Natural killer cell (primary cell): ENCODE measurements around the gene PEDS1. TPM values are rescaled to one million over a fixed set of nuclear protein-coding genes. Genes with fewer than 3 reads are reported as not detected.

Source experiments
- ATAC-seq, 3 donors: fragments of 150-1000 bp in 2 of 3; fragments of 200-7000 bp in 1 of 3; cut with Tn5 transposase; 1 replicate in 1 of 3; 2 replicates in 2 of 3; pipeline ENCODE4 v1.10.0; 2021; ENCODE audit warnings: mild to moderate bottlenecking in 2 of 3, moderate library complexity in 2 of 3
- DNase-seq, 2 donors: peaks; one replicate each; pipeline versions ENCODE4 v3.0.0 to v3.0.0-alpha.2; 2013 to 2021; ENCODE audit warnings: mixed read lengths in 1 of 2
- H3K27ac ChIP-seq: one replicate; pipeline ENCODE4 v1.5.1; 2013; ENCODE audit warnings: mild to moderate bottlenecking, low read length
- H3K27me3 ChIP-seq: one replicate; pipeline ENCODE4 v1.6.1; 2013; ENCODE audit warnings: low read length; ENCODE audit not compliant: control insufficient read depth, insufficient read depth
- H3K36me3 ChIP-seq: one replicate; pipeline ENCODE4 v1.6.1; 2013; ENCODE audit warnings: low read length; ENCODE audit not compliant: control insufficient read depth, insufficient read depth
- H3K4me1 ChIP-seq: one replicate; pipeline ENCODE4 v1.6.1; 2013; ENCODE audit warnings: low read length; ENCODE audit not compliant: control insufficient read depth, insufficient read depth
- H3K4me3 ChIP-seq: one replicate; pipeline ENCODE4 v1.5.1; 2013; ENCODE audit warnings: low read length
- H3K9me3 ChIP-seq: one replicate; pipeline ENCODE4 v1.6.1; 2013; ENCODE audit warnings: low read length; ENCODE audit not compliant: control insufficient read depth, insufficient read depth
- H3K27ac Mint-ChIP-seq, 2 donors: one replicate each; pipeline ENCODE4 v1.8.0; 2022; ENCODE audit warnings: mild to moderate bottlenecking in 2 of 2, mixed read lengths in 2 of 2, moderate library complexity in 1 of 2
- H3K27me3 Mint-ChIP-seq, 2 donors: one replicate each; pipeline ENCODE4 v1.8.0; 2022; ENCODE audit warnings: low read depth in 2 of 2, mixed read lengths in 2 of 2
- H3K36me3 Mint-ChIP-seq: one replicate; pipeline ENCODE4 v1.8.0; 2022; ENCODE audit warnings: mixed read lengths
- H3K4me1 Mint-ChIP-seq, 2 donors: one replicate each; pipeline ENCODE4 v1.8.0; 2022; ENCODE audit warnings: mixed read lengths in 2 of 2
- H3K4me3 Mint-ChIP-seq: one replicate; pipeline ENCODE4 v1.8.0; 2022; ENCODE audit warnings: mild to moderate bottlenecking, moderate library complexity, mixed read lengths
- H3K9me3 Mint-ChIP-seq, 2 donors: one replicate each; pipeline ENCODE4 v1.8.0; 2022; ENCODE audit warnings: mixed read lengths in 2 of 2
- WGBS: methylation state at CpG from one replicate; pipeline ENCODE4 v1.1.7; 2013; ENCODE audit warnings: missing lambda C conversion rate; ENCODE audit not compliant: insufficient coverage; 5-methylcytosine and 5-hydroxymethylcytosine counted together
- intact Hi-C: fragments of 100-400 bp; cut with micrococcal nuclease; formaldehyde crosslinking; loops from one replicate; pipeline ENCODE4 v1.14.2; 2022
- total RNA-seq, 4 donors: library from RNA; stranded (reverse); fragments of 120-200 nt in 1 of 4; gene quantifications; one replicate each; pipeline versions ENCODE4 v1.2.3 to v1.2.4, GENCODE V29; 2013 to 2022
- TF ChIP-seq, protein P1 (sequence below): fragments of 200-600 bp; IDR thresholded peaks from one replicate; pipeline ENCODE4 v1.8.0; 2022; ENCODE audit warnings: antibody characterized with exemption

The PEDS1 gene
- total RNA-seq, 3 donors from 2014 or later (not counting 1 experiment from before 2014, with no cell fraction given): 27.4 to 32.8 (median 31.5) TPM

- no peaks in the 10 kb centered on the region for H3K36me3 Mint-ChIP-seq
- DNase-seq (peak; percentile 81 to 94), ATAC-seq (peak; percentile 60 to 83 (median 70))
- H3K27me3 Mint-ChIP-seq: no peaks in the 10 kb centered on the region
- peaks cover 70% of the 10 kb centered on the region for H3K4me1 ChIP-seq
- H3K36me3 ChIP-seq: peaks cover 2% of the 10 kb centered on the region
- TF ChIP-seq, protein P1, sequence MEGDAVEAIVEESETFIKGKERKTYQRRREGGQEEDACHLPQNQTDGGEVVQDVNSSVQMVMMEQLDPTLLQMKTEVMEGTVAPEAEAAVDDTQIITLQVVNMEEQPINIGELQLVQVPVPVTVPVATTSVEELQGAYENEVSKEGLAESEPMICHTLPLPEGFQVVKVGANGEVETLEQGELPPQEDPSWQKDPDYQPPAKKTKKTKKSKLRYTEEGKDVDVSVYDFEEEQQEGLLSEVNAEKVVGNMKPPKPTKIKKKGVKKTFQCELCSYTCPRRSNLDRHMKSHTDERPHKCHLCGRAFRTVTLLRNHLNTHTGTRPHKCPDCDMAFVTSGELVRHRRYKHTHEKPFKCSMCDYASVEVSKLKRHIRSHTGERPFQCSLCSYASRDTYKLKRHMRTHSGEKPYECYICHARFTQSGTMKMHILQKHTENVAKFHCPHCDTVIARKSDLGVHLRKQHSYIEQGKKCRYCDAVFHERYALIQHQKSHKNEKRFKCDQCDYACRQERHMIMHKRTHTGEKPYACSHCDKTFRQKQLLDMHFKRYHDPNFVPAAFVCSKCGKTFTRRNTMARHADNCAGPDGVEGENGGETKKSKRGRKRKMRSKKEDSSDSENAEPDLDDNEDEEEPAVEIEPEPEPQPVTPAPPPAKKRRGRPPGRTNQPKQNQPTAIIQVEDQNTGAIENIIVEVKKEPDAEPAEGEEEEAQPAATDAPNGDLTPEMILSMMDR: peak; percentile 23
- peak within 1 kb of the TSS; percentile 95 to 99 for H3K27ac Mint-ChIP-seq
- WGBS: under 1% methylated on average over 68 of the region's 70 CpGs
- intact Hi-C loops: loop anchor here (2.0 to 10.0 kb wide), 3 partner anchors 40 to 448 kb away; partner anchors contain the start of gene PEDS1
- H3K4me3 ChIP-seq: peak within 1 kb of the TSS; percentile 88
- H3K27me3 ChIP-seq: no peaks in the 10 kb centered on the region
- H3K9me3 Mint-ChIP-seq: no peaks in the 10 kb centered on the region
- H3K4me1 Mint-ChIP-seq: peaks cover 79 to 82% of the 10 kb centered on the region in 2 donors
- H3K4me3 Mint-ChIP-seq: peak within 1 kb of the TSS; percentile 100
- no peaks in the 10 kb centered on the region for H3K9me3 ChIP-seq
- H3K27ac ChIP-seq: peak within 1 kb of the TSS; percentile 92
Measured at GRCh38 chr20:50112512-50113419, 40.8 kb downstream of the PEDS1 start, which contains the start of gene UBE2V1. Gene UBE2V1, minus strand, starts transcription at chr20:50113150. Its CDS starts 22 bp downstream, at chr20:50113128.

GRCh38 chr20:50111829-50112495 lies 41.6 kb downstream of the PEDS1 start:
- ATAC-seq: no peak
- TF ChIP-seq, protein P1: no peak
- Histone ChIP-seq H3K27me3 (no peaks in the 10 kb centered on the region), H3K27ac (peak overlapping the region; percentile 92), H3K36me3 (peaks cover 2% of the 10 kb centered on the region), H3K4me3 (peak overlapping the region; percentile 88), H3K4me1 (peaks cover 76% of the 10 kb centered on the region), H3K9me3 (no peaks in the 10 kb centered on the region)
- Mint-ChIP-seq H3K36me3 (no peaks in the 10 kb centered on the region), H3K4me1 (peaks cover 87 to 90% of the 10 kb centered on the region in 2 donors), H3K27me3 (no peaks in the 10 kb centered on the region), H3K4me3 (peak overlapping the region; percentile 100), H3K9me3 (no peaks in the 10 kb centered on the region), H3K27ac (peak overlapping the region; percentile 95 to 99)
- 16% methylated on average over 9 of the region's 9 CpGs for WGBS
- intact Hi-C loops: loop anchor here (2.0 to 10.0 kb wide), 3 partner anchors 41 to 447 kb away; partner anchors contain the start of gene PEDS1
- DNase-seq: no peak

- Mint-ChIP-seq H3K9me3 (no peaks in the 10 kb centered on the region), H3K4me3 (peak overlapping the region; percentile 100), H3K36me3 (no peaks in the 10 kb centered on the region), H3K4me1 (peaks cover 92 to 95% of the 10 kb centered on the region in 2 donors), H3K27me3 (no peaks in the 10 kb centered on the region), H3K27ac (peak overlapping the region; percentile 95 to 99)
- intact Hi-C loops: loop anchor here (5.0 to 10.0 kb wide), 2 partner anchors 341 to 446 kb away; no protein-coding TSS in a partner anchor
- ATAC-seq (peak in 1 of 3 donors; percentile 8), DNase-seq (peak in 1 of 2 donors; percentile 29)
- peaks cover 80% of the 10 kb centered on the region for H3K4me1 ChIP-seq
- H3K27me3 ChIP-seq: no peaks in the 10 kb centered on the region
- no peak overlapping the region for H3K4me3 ChIP-seq
- H3K9me3 ChIP-seq: no peaks in the 10 kb centered on the region
- H3K36me3 ChIP-seq: peaks cover 2% of the 10 kb centered on the region
- whole genome bisulfite sequencing: 43% methylated on average over 10 of the region's 10 CpGs
- peak overlapping the region; percentile 92 for H3K27ac ChIP-seq
- TF ChIP-seq, protein P1: no peak
Measured at GRCh38 chr20:50111120-50111828, 42.2 kb downstream of the PEDS1 start.
